GM13976 (cell line): ENCODE measurements around the gene GLB1L2.

Source experiments
- DNase-seq: peaks from one replicate; pipeline ENCODE4 v3.0.0; 2012; ENCODE audit warnings: low spot score
- in situ Hi-C: fragments of 300-500 bp; cut with MboI; formaldehyde crosslinking; loops from one replicate; pipeline ENCODE4 v1.12.0; 2022; ENCODE audit warnings: low sequenced_read_pairs, mixed read lengths, inconsistent platforms; ENCODE audit not compliant: unreplicated experiment
- TF ChIP-seq, protein P1 (sequence below): IDR thresholded peaks from 2 replicates; pipeline ENCODE4 v1.5.1; 2012; ENCODE audit warnings: borderline replicate concordance, mild to moderate bottlenecking; ENCODE audit not compliant: insufficient read depth; ENCODE audit errors: extremely low read depth, missing control alignments, control extremely low read depth

The GLB1L2 gene

DNA sequence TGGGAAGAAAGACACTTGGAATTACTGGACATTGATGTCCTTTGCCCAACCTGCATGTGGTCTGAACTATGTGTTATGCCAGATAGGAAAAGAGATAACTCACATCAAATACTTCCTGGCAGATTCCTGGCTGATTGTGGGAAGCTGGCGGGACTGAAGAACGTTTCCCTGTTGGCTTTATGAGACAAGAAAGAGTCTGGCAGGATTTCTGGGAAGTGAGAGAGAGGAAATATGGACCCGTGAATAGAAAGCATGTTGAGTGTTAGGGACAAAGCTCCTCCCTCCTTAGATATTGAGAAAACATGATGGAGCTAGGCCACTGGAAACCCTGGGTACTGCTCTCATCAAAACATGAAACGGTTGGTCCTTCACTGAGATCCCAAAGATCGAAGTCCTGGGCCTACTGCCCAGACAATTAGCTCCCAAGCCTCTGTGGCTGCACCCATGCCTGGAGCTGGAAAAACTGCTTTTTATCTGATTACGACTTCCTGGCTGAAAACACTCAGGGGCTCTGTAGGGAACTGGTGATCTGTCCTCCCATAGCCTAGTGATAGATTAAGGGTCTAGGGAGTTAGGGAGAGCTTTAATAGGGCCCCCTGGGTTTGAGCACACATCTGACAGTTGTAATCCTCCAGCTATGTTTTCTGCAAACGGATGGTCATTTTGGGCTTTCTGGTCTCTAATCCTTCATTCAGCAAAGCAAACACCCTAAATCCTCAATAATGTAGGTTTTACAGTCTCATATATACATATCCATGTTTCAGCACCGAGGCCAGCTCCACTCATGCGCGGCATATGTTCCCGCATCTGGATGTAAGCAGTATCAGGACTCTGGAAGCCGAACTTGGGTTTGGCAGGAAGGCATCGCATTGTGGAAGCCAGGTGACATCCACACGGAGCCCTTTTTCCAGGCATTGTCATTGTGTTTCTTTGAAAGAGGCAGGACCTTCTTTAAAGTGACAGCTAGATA lies 86.4 kb downstream of the GLB1L2 start:
- no peak for DNase-seq
- TF ChIP-seq, protein P1, sequence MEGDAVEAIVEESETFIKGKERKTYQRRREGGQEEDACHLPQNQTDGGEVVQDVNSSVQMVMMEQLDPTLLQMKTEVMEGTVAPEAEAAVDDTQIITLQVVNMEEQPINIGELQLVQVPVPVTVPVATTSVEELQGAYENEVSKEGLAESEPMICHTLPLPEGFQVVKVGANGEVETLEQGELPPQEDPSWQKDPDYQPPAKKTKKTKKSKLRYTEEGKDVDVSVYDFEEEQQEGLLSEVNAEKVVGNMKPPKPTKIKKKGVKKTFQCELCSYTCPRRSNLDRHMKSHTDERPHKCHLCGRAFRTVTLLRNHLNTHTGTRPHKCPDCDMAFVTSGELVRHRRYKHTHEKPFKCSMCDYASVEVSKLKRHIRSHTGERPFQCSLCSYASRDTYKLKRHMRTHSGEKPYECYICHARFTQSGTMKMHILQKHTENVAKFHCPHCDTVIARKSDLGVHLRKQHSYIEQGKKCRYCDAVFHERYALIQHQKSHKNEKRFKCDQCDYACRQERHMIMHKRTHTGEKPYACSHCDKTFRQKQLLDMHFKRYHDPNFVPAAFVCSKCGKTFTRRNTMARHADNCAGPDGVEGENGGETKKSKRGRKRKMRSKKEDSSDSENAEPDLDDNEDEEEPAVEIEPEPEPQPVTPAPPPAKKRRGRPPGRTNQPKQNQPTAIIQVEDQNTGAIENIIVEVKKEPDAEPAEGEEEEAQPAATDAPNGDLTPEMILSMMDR, result no peak

DNA sequence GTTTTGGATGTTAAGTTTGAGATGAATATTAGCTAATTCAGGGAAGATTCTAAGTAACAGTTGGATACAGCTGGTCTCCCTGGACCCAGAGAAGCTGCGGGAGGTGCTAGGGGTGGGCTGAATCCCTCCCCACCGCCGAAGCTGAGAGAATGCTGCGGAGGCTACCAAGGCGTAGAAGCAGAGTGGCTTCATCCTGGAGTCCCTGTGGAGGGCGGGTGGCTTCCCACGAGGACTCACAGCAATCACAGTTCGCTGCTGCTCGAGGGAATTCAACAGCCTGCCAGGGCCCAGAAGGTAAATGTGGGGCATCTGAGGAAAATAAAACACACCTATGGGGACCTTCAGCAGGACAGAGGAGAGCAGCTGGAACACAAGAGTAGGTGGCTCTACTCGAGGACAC lies 91.3 kb downstream of the GLB1L2 start:
- TF ChIP-seq, protein P1, result no peak
- in situ Hi-C loops, result no loop called here
- DNase-seq, result no peak

More for the DNA sequence above, 86.4 kb downstream of the GLB1L2 start:
- in situ Hi-C loops, result no loop called here

DNA sequence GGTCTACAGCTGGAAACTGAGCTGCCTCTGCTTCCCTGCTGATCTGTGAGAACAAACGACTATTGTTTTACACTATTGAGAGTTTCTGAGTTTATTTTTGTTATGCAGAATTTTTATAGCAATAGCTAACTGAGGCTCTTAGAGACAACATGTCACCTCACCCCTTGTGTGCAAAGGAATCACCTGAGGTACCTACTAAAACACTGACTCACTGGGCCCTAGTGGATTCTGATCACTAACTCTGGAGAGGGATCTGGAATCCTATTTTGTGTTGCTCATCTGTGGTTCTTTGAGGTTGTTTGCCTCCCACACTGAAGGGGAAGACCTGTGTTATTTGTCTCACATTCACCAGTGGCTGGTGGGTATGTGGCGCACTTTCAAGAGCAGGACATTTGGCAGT lies 93.6 kb downstream of the GLB1L2 start:
- no peak for DNase-seq
- TF ChIP-seq, protein P1, result no peak
- in situ Hi-C loops, result no loop called here
